ENCODE data around the gene TRIM72. TPM values are rescaled to one million over a fixed set of nuclear protein-coding genes. Genes with fewer than 3 reads are reported as not detected.
A peak's percentile ranks its signal among the peaks of the same experiment; 100 is the strongest.

Gene TRIM72
- total and polyA plus RNA-seq, 2 donors (not counting 3 experiments of a cell fraction or from before 2014, with no cell fraction given): not detected

- H3K27me3 ChIP-seq (ENCODE audit: control insufficient read depth in 2 of 2, insufficient read depth in 2 of 2, low read length in 2 of 2): no peaks in the 10 kb centered on the region
- no TSS peak for BruUV-seq (replicated peaks)
- dilution Hi-C loops (cut with MboI; ENCODE audit: extremely low pct_ligation_motif_present, low sequenced_read_pairs): no loop called here
Measured at GRCh38 chr16:31187808-31188189, 26.1 kb upstream of the TRIM72 start.

GRCh38 chr16:31188450-31189411, 25.2 kb upstream of the TRIM72 start:
- no peak for TF ChIP-seq MYC (IDR thresholded peaks at IDR 0.05; ENCODE audit: low read depth, low read length)
- peak; percentile 30 for TF ChIP-seq POLR2A (IDR thresholded peaks at IDR 0.05; ENCODE audit: low read depth, low read length)
- peaks cover 71% of the 10 kb centered on the region for H3K79me2 ChIP-seq (ENCODE audit: control insufficient read depth, insufficient read depth, low read length)
- H3K36me3 ChIP-seq (ENCODE audit: control insufficient read depth in 2 of 2, extremely low read depth in 1 of 2, insufficient read depth in 2 of 2, low read length in 2 of 2): peaks cover 77 to 82% of the 10 kb centered on the region in 2 experiments
- H3K4me1 ChIP-seq (ENCODE audit: control insufficient read depth, extremely low read depth, insufficient read depth, low read length): no peaks in the 10 kb centered on the region
- H3K9me1 ChIP-seq (replicated peaks; ENCODE audit: control insufficient read depth, extremely low read depth, insufficient read depth, low read length): no peaks in the 10 kb centered on the region
- H3K9me3 ChIP-seq (replicated peaks; ENCODE audit: control insufficient read depth, insufficient read depth, low read length): no peaks in the 10 kb centered on the region
- H3K27me3 ChIP-seq (ENCODE audit: control insufficient read depth in 2 of 2, insufficient read depth in 2 of 2, low read length in 2 of 2): no peaks in the 10 kb centered on the region
- CTCF ChIA-PET: interaction anchor here (1.8 kb wide), 1 partner anchor 145 kb away, joined by 3 read pairs; no protein-coding TSS in a partner anchor
- H3K4me3 ChIP-seq (replicated peaks in 1 of 3; ENCODE audit: insufficient read depth in 1 of 3, low read depth in 1 of 3, low read length in 3 of 3): no peak overlapping the region
- dilution Hi-C loops (cut with MboI; ENCODE audit: extremely low pct_ligation_motif_present, low sequenced_read_pairs) (no loop called here), intact Hi-C loops (cut with micrococcal nuclease) (no loop called here)
- FAIRE-seq (peak; percentile 43), DNase-seq (ENCODE audit: low read depth, low spot score) (no peak)
- peaks cover 9% of the 10 kb centered on the region for H4K20me1 ChIP-seq (replicated peaks; ENCODE audit: control insufficient read depth, extremely low read depth, insufficient read depth, low read length)
- no peak overlapping the region for H3K4me2 ChIP-seq (ENCODE audit: insufficient read depth, low read length)
- POLR2A ChIA-PET: interaction anchor here (1.8 kb wide), 1 partner anchor 9 kb away, joined by 5 read pairs; the partner anchor contains the start of gene FUS
- BruUV-seq (replicated peaks): no TSS peak
- no peak overlapping the region for H3K9ac ChIP-seq (replicated peaks; ENCODE audit: extremely low read depth, insufficient read depth, low read length)
- no peak overlapping the region for H3K27ac ChIP-seq (ENCODE audit: insufficient read depth, low read depth, low read length)
- H2AFZ ChIP-seq (ENCODE audit: low read depth, low read length): no peak overlapping the region

More at GRCh38 chr16:31187808-31188189, 26.1 kb upstream of the TRIM72 start:
- Histone ChIP-seq H3K9me1 (replicated peaks; ENCODE audit: control insufficient read depth, extremely low read depth, insufficient read depth, low read length) (no peaks in the 10 kb centered on the region), H3K79me2 (ENCODE audit: control insufficient read depth, insufficient read depth, low read length) (peaks cover 80% of the 10 kb centered on the region), H4K20me1 (replicated peaks; ENCODE audit: control insufficient read depth, extremely low read depth, insufficient read depth, low read length) (peaks cover 18% of the 10 kb centered on the region), H3K27ac (ENCODE audit: insufficient read depth, low read depth, low read length) (no peak overlapping the region), H3K4me1 (ENCODE audit: control insufficient read depth, extremely low read depth, insufficient read depth, low read length) (peaks cover 5% of the 10 kb centered on the region), H2AFZ (ENCODE audit: low read depth, low read length) (no peak overlapping the region), H3K36me3 (ENCODE audit: control insufficient read depth in 2 of 2, extremely low read depth in 1 of 2, insufficient read depth in 2 of 2, low read length in 2 of 2) (peaks cover 76% of the 10 kb centered on the region in 2 experiments), H3K9me3 (replicated peaks; ENCODE audit: control insufficient read depth, insufficient read depth, low read length) (no peaks in the 10 kb centered on the region), H3K9ac (replicated peaks; ENCODE audit: extremely low read depth, insufficient read depth, low read length) (no peak overlapping the region), H3K4me3 (replicated peaks in 1 of 3; ENCODE audit: insufficient read depth in 1 of 3, low read depth in 1 of 3, low read length in 3 of 3) (no peak overlapping the region), H3K4me2 (ENCODE audit: insufficient read depth, low read length) (no peak overlapping the region)
- TF ChIP-seq GATA2 (IDR thresholded peaks at IDR 0.05; ENCODE audit: insufficient read depth, insufficient read length, low read depth, low read length) (no peak), POLR2A (IDR thresholded peaks at IDR 0.05; ENCODE audit: low read depth, low read length) (peak; percentile 27)
- POLR2A ChIA-PET: no interaction called here
- intact Hi-C loops (cut with micrococcal nuclease): no loop called here
- CTCF ChIA-PET: no interaction called here
- DNase-seq (ENCODE audit: low read depth, low spot score) (no peak), FAIRE-seq (no peak)

Data from endothelial cell of umbilical vein (primary cell).